GM21381 (cell line): ENCODE data around the gene RAMP1.

Experiments used
- ATAC-seq: cut with Tn5 transposase; IDR thresholded peaks from one replicate; pipeline ENCODE4 v1.9.1; 2021; ENCODE audit warnings: mild to moderate bottlenecking, moderate library complexity; ENCODE audit not compliant: unreplicated experiment

Gene RAMP1

DNA sequence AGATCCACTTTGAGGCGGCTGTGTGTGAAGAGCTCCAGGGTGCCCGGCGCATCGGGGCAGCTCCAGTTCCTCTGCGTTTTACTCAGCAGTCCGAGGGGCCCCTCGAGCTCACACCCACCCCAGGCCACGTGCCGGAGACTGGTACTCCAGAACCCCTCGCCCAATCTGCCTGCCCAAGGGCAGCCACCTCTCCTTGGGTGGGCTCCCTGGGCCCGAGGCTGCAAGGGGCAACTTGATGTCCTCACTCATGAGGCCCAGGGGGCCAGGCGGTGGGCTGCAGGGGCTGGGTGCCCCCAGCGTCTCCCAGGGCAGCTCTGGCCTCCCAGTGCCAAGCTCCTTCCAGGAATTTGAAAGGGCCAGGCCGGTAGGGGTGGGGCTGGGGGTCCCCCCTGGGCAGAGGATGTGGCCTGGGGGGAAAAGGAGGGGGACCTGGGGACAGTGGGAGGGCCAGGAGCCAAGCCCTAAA lies 16.7 kb downstream of the RAMP1 start:
- no peak for ATAC-seq

DNA sequence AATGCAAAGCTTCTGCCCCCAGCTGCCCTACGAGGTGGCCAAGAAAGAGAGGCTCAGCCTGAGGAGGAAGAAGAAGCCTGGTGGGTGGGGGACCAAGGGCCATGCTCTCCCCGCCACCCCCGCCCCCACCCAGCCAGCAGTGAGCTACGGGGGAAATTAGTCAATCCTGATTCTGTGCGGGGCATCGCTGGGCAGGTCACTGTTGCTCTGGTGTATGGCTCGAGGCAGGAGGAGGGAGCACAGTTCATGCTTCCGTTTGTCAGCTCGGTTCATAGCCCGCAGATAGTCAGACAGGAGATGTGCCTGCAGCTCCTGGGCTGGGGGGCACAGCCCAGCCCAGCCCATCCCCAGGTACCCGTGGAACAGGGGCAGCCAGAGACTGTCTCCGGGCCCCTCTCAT lies 17.1 kb downstream of the RAMP1 start:
- no peak for ATAC-seq

DNA sequence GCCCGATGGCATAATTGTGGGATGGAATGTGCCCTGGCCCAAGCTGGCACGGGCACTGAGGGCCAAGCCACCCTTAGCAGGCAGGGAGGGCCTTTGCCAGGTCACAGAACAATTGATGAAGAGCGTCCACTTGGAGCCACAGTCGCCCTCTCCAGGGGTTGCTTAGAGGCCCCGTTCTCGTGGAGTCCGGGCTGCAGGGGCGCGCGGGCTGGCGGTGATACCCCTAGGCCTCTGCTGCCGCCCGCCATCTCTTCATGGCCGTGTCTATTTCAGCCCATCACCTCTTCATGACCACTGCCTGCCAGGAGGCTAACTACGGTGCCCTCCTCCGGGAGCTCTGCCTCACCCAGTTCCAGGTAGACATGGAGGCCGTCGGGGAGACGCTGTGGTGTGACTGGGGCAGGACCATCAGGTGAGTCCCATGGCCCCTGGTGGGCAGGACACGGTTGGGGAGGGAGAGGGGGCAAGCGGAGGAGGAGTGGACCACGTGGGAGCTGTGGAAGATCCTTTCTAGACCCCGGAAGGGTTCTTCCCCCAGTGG lies 17.6 kb downstream of the RAMP1 start:
- no peak for ATAC-seq

DNA sequence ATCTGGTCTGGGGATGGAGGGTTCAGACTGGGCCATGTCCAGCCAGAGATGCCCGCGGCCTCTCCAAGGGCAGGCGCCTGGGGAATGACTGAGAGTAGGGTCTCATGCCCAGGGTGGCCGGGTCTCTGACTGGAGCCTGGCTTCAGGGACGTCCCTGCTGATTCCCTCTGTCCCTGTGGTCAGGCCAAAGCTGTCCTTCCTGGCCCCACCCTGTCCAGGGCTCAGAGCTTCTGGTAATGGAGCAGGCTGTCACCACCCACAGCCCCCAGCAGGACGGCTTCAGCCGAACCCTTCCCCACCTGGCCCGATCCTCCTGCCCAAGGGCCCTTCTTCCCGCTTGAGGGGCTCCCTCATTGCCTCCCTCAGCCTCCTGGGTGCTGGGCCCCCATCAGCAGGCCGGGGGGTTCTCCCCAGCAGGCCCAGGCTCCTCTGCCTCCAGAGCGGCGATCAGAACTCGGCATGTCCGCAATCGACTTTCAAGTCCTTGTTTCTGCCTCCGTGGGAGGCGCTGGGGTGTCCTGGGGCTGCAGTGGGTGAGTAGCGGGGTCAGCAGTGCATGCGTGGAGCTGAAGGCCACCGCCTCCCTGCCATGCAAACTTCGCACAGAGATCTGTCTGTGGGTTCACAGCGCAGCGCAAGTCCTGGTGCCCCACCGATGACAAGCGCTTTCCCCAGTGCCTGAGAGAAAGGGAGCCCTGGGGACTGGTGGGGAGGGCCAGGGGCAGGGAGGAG lies 18.3 kb downstream of the RAMP1 start:
- no peak for ATAC-seq

DNA sequence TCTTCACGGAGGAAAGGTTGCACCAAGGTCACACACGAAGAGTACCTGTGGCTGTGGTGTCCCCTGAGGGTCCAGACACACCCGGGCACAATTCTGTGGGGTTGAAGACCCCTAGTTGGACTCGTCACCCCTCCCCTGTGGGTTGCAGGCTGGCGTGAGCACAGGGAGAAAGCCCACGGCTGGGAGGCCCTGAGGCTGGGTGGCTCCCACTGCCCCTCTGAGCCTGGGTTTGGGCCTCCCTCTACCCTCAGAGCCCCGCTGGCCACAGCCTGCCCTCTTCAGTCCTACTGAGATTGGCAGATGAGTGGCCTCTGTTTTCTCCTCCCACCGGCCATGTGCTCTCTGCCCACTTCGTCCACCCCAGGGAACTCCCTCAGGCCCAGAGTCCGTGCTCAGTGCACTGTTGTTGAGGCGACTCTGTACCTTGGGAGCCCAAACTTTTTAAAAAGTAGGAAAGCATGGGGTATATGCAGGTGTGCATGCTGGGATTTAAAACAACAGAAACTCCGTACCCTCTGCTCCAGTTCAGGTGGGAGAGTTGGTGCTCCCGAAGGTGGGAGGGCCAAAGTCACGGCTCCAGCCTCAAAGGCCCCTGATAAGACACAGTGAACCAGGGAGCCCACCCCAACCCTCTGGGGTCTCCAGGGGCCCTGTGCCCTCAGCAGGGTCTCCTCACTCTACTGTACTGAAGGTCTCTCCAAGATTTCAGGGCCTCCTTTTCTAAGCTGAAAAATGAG lies 19.1 kb downstream of the RAMP1 start:
- ATAC-seq: no peak

DNA sequence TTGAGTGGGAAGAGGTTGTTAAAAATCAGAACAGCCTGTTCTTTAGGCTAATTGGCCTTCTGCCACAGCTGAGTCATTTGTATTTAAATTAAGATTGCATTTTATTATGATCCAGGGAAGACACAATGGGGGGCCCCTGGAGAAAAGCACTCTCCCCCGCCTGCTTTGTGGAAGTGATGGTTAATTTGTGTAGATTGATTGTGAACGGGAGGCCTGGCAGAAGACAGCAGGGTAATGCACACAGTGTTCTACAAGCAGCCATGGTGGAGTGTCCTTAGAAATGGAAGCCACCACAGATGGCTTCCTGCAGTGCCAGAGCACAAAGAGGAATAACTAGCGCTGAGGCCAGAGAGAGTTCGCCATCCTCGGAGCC lies 19.6 kb downstream of the RAMP1 start:
- ATAC-seq: no peak

DNA sequence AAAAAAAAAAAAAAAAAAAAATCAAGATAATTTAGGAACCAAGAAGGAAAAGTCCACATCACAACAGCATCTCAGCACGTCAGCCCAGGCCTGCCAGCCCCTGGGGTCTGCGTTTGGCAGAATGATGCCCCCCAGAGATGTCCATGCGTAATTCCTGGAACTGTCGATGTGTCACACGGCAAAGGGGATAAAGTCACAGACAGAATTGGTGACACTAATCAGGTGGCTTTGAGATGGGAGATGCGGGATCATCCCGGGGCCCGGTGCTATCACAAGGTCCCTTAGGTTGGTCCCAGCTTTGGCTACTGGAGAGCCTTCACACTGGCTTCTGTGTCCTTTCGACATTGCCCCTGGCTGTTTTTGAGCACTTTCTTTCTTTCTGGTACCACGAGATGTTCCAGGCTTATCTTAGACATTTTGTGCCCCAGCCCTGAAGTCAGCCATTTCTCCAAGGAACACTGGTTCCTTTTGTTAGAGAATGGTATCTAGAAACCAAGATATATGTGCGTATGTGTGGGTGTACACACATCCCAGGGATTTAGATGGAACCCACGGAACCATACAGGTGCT lies 20.7 kb downstream of the RAMP1 start:
- no peak for ATAC-seq

DNA sequence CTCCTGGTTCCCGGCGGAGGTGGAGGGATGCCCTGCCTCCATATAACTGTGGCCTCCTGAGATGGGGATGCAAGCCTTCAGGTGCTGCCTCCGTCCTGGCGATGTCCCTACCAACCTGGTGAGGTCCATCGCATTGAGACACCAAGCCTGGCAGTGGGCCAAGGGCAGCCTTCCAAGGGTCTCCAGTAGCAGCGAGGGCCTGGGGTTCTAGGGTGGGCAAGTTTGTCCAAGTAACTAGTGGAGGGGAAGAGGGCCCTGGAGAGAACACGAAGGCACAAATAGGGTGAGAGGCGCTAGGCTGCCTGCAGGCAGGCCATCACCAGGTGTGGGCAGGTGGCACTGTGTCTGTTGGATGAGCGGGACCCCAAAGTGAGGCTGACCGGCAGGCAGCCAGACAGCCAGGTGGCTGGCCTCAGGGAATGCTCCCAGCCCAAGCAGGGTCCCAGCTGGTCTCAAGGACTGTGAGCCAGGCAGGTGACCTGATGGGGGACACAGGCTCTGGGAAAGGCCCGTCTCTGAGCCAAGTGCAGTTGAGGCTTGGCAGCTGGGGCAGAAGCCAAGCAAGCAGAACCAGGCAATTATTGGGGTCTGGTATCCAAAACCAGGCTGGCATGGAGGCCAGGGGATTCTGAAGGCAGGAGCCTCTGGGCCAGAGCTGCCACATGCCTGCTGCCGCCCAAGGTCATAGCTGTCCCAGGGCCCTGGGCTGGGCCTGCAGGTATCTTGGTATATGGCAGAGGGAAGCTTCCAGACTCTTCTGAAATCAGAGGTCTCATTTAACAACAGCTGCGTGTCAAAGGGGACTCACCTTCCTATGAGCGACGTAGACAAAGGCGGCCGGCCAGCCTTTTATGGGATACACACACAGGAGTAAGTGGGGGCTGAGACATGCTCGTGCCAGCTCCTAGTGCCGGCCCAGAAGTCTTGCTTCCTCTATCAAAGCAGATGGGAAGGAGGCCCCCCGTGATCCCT lies 23.4 kb downstream of the RAMP1 start:
- ATAC-seq: no peak

DNA sequence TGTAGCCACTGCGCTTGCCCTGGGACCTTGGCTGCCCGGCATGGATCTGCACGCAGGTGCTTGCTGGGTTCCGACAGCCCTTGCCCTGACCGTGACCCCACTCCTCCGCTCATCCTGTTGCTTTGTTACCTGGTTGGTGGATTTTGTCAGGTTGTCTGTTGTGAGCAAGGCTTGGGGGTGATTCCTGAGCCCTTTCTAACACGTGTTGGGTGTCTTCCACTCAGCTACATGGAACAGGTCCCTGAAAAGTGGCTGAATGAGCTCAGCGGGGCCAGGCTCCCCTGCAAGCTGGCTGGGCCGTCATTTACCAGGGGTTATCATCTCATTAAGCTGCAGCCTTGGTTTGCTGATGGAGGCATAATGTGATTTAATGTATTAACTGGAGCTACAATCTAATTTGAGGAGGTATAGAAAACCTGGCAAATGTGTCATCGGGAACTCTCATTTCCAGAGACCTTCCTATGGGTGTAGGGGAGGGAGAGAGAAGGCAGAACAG lies 24.6 kb downstream of the RAMP1 start:
- no peak for ATAC-seq

DNA sequence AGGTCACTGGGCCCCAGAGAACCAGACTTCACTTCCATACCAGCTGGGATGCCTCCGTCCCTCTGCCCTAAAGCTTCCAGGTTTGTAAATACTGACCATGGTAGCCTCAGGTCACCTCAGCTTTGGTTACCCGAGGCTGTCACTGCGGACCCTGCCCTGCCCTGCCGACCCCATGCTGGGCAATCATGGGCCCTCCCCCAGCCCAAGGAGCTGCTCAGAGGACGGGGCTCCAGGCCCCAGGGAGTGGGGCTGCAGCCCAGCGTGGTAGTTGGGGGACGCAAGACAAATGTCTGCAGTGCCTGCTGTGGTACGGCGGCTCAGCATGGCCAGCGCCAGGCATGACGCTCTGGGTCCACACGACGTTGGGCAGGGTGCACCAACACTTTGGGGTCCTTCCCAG lies 25.3 kb downstream of the RAMP1 start:
- no peak for ATAC-seq

DNA sequence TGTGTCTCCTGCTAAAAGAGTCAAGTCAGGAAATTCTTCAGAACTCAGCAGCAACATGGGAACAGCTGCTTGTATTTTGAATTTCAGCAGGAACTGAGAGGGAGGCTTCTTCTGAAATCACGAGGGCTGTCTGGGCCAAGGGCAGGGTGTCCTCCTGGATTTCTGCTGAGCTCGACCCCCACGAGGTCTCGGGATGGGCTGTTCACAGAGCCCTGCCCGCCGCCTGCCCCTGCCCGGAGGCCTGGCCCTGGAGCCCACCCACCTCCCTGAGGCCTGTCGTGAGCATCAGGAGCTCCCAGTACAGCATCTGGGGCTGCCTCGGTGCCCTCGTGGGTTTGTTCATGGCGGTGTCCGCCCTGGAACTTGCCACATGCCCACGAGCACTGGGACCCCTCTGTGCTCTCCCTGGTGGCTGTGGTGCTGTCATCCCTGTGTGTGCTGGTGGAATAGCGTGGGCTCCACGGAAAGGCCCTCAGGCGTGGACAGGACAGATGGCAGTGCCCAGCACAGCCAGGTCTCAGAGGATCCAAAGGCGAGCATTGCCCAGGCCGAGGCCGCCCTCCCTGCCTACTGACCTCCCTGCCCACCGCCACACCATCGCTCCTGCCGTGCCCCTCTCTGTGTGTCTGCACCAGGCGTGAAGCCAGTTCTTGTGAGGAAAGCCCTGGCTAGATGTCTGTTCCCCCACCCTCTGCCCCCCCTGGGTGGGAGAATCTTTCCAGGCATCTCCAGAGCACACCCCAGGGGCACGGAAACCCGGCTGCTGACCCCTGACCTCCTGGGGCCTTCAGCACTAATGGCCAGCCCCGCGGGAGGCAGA lies 25.9 kb downstream of the RAMP1 start:
- no peak for ATAC-seq

DNA sequence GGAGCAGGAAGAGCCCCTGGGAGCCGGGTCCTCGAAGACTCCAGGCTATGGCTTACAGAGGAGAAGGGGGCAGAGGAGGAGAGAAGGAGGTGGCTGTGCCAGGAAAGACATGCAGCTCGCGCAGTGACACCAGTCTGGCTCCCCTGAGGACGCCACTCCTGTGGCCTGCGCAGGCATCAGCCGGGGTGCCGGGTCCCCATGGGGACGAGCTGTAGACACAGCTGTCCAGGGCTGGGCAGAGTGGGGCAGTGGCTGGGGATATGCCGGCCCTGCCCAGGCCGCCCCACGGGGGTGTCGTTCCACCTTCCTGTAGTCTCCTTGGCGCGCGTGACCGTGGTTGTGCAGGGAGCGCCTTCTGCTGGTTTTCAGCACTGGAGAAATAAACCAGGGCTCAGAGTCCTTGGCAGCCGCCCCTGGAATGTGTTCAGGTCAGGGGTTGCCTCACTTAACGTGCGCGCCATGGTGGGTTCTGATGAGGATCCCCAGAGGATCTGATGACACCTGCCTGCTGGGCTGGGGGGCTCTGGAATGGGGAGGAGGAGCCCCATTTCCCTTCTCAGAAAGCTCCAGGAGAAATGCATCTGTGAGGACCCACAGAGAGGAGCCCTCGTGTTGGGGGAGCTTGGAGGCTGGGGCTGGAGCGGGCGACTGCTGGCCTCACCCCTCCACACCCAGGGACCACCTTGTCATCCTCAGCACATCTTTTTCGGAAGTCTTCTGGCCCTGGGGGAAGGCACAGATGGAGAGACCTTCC lies 26.7 kb downstream of the RAMP1 start:
- ATAC-seq: no peak

DNA sequence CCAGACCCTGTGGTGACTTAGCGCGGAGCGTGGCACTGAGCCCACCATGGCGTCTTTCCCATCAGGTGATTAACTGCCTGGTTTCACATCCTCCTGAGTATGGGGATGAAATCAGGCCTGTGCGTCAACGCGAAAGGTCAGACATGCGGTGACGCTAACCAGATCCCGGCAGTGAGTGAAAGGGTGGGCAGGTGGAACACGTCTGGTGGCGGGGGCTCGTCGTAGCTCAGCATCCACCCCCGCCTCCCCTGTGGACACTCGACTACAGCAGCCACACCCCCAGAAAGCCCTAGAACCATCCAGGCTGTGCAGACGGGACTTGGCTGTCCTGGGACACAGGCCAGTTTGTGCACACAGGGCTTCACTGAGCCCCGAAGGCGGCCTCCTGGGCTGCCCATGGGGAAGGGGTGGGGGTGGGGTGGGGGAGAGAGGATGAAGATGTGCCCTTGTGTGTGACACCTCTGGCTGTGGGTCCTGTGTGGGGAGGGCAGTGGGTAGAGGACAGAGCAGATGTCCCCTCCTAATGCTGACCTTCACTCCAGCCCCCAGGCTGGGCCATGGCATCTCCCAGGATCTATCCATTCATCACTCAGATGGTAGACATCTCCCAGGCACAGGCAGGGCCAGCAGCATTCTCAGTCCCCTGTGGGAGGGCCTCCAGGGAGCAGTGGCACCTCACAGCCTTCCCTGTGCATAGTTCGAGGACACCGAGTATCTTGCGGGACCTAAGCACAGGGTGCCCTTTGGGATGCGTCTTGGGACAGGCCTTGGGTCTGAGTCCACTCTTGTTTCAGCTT lies 27.5 kb downstream of the RAMP1 start:
- ATAC-seq: no peak

DNA sequence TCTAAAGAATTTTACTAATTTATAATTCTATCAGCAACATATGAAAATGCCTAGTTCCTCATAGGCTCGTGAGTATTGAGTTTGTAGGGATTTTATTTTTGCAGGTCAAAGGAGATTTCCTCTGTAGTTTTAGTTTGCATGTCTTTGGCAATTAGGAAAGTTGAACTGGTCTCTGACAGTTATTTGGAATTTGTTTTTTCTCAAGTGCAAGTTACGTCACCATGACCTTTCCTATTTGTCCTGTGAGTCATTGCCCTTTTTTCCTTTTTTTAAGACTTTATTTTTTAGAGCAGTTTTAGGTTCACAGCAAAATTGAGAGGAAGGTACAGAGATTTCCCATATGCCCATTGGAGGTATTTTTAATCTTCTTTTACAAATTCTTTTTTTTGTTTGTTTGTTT lies 29.0 kb downstream of the RAMP1 start:
- no peak for ATAC-seq

DNA sequence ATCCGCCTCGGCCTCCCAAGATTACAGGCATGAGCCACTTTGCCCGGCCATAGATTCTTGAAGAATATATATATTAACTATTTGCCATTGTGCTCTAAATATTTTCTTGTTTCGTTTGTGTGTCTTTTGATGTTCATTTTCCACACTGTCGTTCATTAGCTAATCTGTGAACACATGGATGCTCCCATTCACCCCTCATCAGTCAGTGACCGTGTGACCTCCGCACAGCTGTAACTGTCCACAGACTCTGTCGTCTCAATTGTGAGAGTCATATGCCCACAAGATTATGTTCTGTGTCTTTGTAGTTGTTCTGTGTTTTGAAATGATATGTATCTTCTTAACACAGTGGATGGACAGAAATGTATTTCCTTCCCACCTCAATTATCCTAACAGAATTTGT lies 29.6 kb downstream of the RAMP1 start:
- ATAC-seq: no peak

DNA sequence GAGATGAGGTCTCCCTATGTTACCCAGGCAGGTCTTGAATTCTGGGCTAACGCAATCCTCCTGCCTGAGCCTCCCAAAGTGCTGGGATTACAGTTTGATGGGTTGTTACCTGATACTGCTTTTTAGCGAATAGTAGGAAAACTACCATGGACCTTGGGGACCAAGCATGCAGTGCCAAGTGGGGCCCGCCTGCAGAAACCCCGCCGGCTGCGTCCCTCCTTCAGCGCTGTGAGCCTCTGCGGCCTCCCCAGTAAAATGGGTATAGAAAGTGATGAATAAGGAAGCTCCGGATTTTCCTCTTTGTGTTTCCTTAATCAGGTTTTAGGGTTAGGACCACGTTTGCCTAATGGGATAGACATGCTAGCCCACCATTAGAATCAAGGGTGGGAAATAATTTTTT lies 30.4 kb downstream of the RAMP1 start:
- no peak for ATAC-seq

DNA sequence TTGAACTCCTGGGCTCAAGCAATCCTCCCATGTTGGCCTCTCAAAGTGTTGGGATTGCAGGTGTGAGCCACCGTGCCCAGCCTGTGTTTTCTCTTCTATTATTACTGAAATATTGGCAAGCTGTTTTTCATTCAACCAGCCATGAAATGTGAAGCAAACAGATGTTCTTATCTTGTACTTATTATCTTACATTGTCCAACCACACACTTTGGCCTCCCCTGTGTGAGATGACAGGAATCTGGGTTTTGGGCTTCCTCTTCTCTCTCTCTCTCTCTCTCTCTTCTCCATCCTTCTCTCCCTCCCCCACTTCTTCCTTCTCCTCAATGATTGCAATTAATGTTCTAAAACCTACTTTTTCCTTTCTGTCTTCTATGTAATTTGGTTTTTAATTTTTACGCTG lies 33.1 kb downstream of the RAMP1 start:
- no peak for ATAC-seq

DNA sequence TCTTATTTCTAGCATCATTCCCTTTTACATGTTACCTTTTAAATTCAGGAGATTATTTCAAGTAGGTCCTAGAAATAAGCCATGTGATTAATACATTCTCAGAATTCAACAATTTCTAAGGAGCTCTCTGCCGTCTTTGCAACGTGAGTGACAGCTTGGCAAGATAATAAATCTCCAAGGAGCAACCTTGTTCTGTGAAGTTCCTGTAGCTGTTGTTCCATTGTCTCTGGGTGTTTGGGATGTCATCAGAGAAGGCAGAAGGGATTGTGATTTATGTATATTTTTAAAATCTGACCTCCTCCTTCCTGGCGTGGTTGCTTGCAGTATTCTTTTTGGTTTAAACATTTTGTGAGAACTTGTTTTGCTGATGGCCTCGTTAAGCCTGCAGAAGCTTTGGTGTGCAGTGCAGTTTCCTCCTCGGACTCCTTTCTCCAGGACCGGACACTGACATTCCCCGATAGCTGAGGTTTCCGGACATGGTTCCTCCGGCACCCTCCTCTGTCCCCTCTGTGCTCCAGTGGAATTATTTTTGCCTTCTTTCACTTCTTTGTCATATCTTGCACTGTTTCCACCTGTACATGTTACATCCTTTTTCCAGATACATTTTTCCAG lies 33.7 kb downstream of the RAMP1 start:
- ATAC-seq: no peak
